Caco-2 (cell line): ENCODE results near the gene UNC5A. TPM values are rescaled to one million over a fixed set of nuclear protein-coding genes. Genes with fewer than 3 reads are reported as not detected.

Experiments used
- BruUV-seq: library from RNA; stranded (reverse); fragments of 400-500 nt; replicated peaks from 2 replicates; lab custom pipeline; 2021; lab: Mats Ljungman, UMichigan
- CTCF ChIA-PET: fragments of 300-600 bp; sonication (Branson Sonifier 250); formaldehyde crosslinking; loops from one replicate; lab custom pipeline; 2022; ENCODE audit warnings: antibody characterized with exemption; lab: Charles Lee
- POLR2A ChIA-PET: fragments of 300-600 bp; sonication (Branson Sonifier 250); formaldehyde crosslinking; loops from one replicate; lab custom pipeline; 2022; ENCODE audit warnings: antibody characterized with exemption; lab: Charles Lee
- DNase-seq, 2 experiments: peaks; one replicate each; pipeline versions ENCODE4 v3.0.0 to v3.0.0-alpha.2; 2020 to 2022
- H3K27me3 ChIP-seq: replicated peaks from 2 replicates; pipeline ENCODE4 v1.6.0; 2011; ENCODE audit warnings: low read length; ENCODE audit not compliant: control insufficient read depth, insufficient read depth
- H3K36me3 ChIP-seq: 2 replicates; pipeline ENCODE4 v1.5.1; 2011; ENCODE audit warnings: low read length; ENCODE audit not compliant: control insufficient read depth, insufficient read depth
- H3K4me1 ChIP-seq: fragments of 250-450 bp; sonication (Bioruptor Pico); 2 replicates; pipeline ENCODE4 v1.5.1; 2020; ENCODE audit warnings: mild to moderate bottlenecking
- H3K4me3 ChIP-seq: 2 replicates; pipeline ENCODE4 v1.5.1; 2011; ENCODE audit warnings: low read depth, mild to moderate bottlenecking, control low read depth, low read length
- H3K9me3 ChIP-seq: fragments of 250-450 bp; sonication (Bioruptor Pico); 2 replicates; pipeline ENCODE4 v1.5.1; 2020; ENCODE audit warnings: mild to moderate bottlenecking, moderate library complexity
- H3K27ac Mint-ChIP-seq: one replicate; pipeline ENCODE4 v1.8.0; 2022; ENCODE audit warnings: mixed read lengths; ENCODE audit not compliant: unreplicated experiment
- H3K27me3 Mint-ChIP-seq: one replicate; pipeline ENCODE4 v1.8.0; 2022; ENCODE audit warnings: mixed read lengths; ENCODE audit not compliant: insufficient read depth, unreplicated experiment
- H3K36me3 Mint-ChIP-seq: one replicate; pipeline ENCODE4 v1.8.0; 2022; ENCODE audit warnings: mild to moderate bottlenecking, mixed read lengths; ENCODE audit not compliant: insufficient read depth, unreplicated experiment
- H3K4me1 Mint-ChIP-seq: one replicate; pipeline ENCODE4 v1.8.0; 2022; ENCODE audit warnings: low read depth, mixed read lengths; ENCODE audit not compliant: unreplicated experiment
- H3K4me3 Mint-ChIP-seq: one replicate; pipeline ENCODE4 v1.8.0; 2022; ENCODE audit warnings: mild to moderate bottlenecking, moderate library complexity, mixed read lengths; ENCODE audit not compliant: unreplicated experiment
- H3K9me3 Mint-ChIP-seq: one replicate; pipeline ENCODE4 v1.8.0; 2022; ENCODE audit warnings: mixed read lengths; ENCODE audit not compliant: unreplicated experiment
- intact Hi-C: fragments of 100-400 bp; cut with micrococcal nuclease; formaldehyde crosslinking; loops from one replicate; pipeline ENCODE4 v1.10.0; 2022; ENCODE audit not compliant: unreplicated experiment
- total RNA-seq: library from RNA; stranded (reverse); gene quantifications from 2 replicates; pipeline ENCODE4 v1.2.3, GENCODE V29; 2022
- TF ChIP-seq, protein P1 (sequence below), 2 experiments: fragments of 200-600 bp in 1 of 2; IDR thresholded peaks; 1 replicate in 1 of 2; 2 replicates in 1 of 2; pipeline versions ENCODE4 v1.5.1 to v1.8.0; 2011 to 2022; ENCODE audit warnings: antibody characterized with exemption in 1 of 2, control low read depth in 1 of 2, inconsistent platforms in 1 of 2, low read depth in 1 of 2, low read length in 1 of 2, mild to moderate bottlenecking in 1 of 2, moderate library complexity in 1 of 2; ENCODE audit not compliant: insufficient read depth in 1 of 2, severe bottlenecking in 1 of 2, unreplicated experiment in 1 of 2

Gene UNC5A
- total RNA-seq, 1 experiment from 2014 or later: not detected

DNA sequence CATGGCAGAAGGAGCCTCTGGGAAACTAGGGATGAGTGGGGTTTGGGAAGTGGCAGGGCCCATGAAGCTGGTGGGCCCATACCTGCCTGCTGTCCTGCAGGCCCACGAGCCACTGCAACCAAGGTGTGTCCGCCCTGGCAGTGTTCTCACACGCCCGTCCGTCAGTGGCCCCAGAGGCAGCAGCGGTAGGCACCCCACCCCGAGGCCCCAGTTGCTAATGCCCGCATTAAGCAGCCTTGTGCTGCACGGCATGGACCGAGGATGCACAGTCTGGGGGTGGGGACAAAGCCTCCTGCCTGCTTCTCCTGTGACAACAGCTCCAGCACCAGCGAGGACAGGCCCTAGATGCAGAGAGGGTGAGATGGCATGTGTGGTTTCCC is 47.5 kb downstream of the UNC5A start:
- TF ChIP-seq, protein P1, sequence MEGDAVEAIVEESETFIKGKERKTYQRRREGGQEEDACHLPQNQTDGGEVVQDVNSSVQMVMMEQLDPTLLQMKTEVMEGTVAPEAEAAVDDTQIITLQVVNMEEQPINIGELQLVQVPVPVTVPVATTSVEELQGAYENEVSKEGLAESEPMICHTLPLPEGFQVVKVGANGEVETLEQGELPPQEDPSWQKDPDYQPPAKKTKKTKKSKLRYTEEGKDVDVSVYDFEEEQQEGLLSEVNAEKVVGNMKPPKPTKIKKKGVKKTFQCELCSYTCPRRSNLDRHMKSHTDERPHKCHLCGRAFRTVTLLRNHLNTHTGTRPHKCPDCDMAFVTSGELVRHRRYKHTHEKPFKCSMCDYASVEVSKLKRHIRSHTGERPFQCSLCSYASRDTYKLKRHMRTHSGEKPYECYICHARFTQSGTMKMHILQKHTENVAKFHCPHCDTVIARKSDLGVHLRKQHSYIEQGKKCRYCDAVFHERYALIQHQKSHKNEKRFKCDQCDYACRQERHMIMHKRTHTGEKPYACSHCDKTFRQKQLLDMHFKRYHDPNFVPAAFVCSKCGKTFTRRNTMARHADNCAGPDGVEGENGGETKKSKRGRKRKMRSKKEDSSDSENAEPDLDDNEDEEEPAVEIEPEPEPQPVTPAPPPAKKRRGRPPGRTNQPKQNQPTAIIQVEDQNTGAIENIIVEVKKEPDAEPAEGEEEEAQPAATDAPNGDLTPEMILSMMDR (IDR thresholded peaks at IDR 0.05; ENCODE audit: insufficient read depth in 1 of 2, low read depth in 1 of 2, low read length in 1 of 2, severe bottlenecking in 1 of 2, unreplicated experiment in 1 of 2): no peak
- H3K4me3 Mint-ChIP-seq: no peak overlapping the region
- Histone ChIP-seq H3K9me3 (no peaks in the 10 kb centered on the region), H3K4me3 (no peak overlapping the region), H3K27me3 (no peaks in the 10 kb centered on the region), H3K4me1 (no peaks in the 10 kb centered on the region), H3K36me3 (no peaks in the 10 kb centered on the region)
- ChIA-PET POLR2A (no interaction called here), CTCF (no interaction called here)
- H3K27me3 Mint-ChIP-seq: peaks cover 15% of the 10 kb centered on the region
- no TSS peak for BruUV-seq
- H3K36me3 Mint-ChIP-seq: no peaks in the 10 kb centered on the region
- intact Hi-C loops: no loop called here
- DNase-seq: no peak
- no peaks in the 10 kb centered on the region for H3K4me1 Mint-ChIP-seq
- no peaks in the 10 kb centered on the region for H3K9me3 Mint-ChIP-seq
- H3K27ac Mint-ChIP-seq: no peak overlapping the region

- no TSS peak for BruUV-seq
- H3K4me1 ChIP-seq: no peaks in the 10 kb centered on the region
- Mint-ChIP-seq H3K27ac (no peak overlapping the region), H3K4me3 (no peak overlapping the region), H3K36me3 (no peaks in the 10 kb centered on the region), H3K9me3 (no peaks in the 10 kb centered on the region), H3K27me3 (peaks cover 15% of the 10 kb centered on the region), H3K4me1 (no peaks in the 10 kb centered on the region)
- H3K27me3 ChIP-seq: no peaks in the 10 kb centered on the region; the same call in 1 of the 2 replicates
- intact Hi-C loops: no loop called here
- no peaks in the 10 kb centered on the region for H3K9me3 ChIP-seq
- no peak overlapping the region for H3K4me3 ChIP-seq
- ChIA-PET POLR2A (no interaction called here), CTCF (no interaction called here)
- TF ChIP-seq, protein P1 (IDR thresholded peaks at IDR 0.05; ENCODE audit: insufficient read depth in 1 of 2, low read depth in 1 of 2, low read length in 1 of 2, severe bottlenecking in 1 of 2, unreplicated experiment in 1 of 2): no peak
- H3K36me3 ChIP-seq: no peaks in the 10 kb centered on the region
- DNase-seq: no peak
Observed at GRCh38 chr5:176859916-176860315, 49.6 kb downstream of the UNC5A start.

- intact Hi-C loops: no loop called here
- no peak for DNase-seq
- Mint-ChIP-seq H3K9me3 (no peaks in the 10 kb centered on the region), H3K27ac (no peak overlapping the region), H3K4me1 (no peaks in the 10 kb centered on the region), H3K27me3 (peaks cover 15% of the 10 kb centered on the region), H3K36me3 (no peaks in the 10 kb centered on the region), H3K4me3 (no peak overlapping the region)
- Histone ChIP-seq H3K9me3 (no peaks in the 10 kb centered on the region), H3K27me3 (no peaks in the 10 kb centered on the region; the same call in 1 of the 2 replicates), H3K36me3 (no peaks in the 10 kb centered on the region), H3K4me3 (no peak overlapping the region), H3K4me1 (no peaks in the 10 kb centered on the region)
- ChIA-PET CTCF (no interaction called here), POLR2A (no interaction called here)
- no TSS peak for BruUV-seq
- TF ChIP-seq, protein P1 (IDR thresholded peaks at IDR 0.05; ENCODE audit: insufficient read depth in 1 of 2, low read depth in 1 of 2, low read length in 1 of 2, severe bottlenecking in 1 of 2, unreplicated experiment in 1 of 2): no peak
Observed at GRCh38 chr5:176860381-176860780, 50.0 kb downstream of the UNC5A start.
